Transverse colon (tissue), 4 donors: ENCODE results near the gene ZNF275. TPM values are rescaled to one million over a fixed set of nuclear protein-coding genes. Genes with fewer than 3 reads are reported as not detected.
"Not testable (repeated sequence)": the region's sequence is repeated elsewhere in the genome, so short reads cannot be mapped to it uniquely, and the experiment has no call there.

Source experiments
- DNase-seq: peaks from one replicate; pipeline ENCODE4 v3.0.0-alpha.2; 2019
- H3K27ac ChIP-seq, 4 donors: fragments of 200-600 bp; sonication (generic); 2 replicates each; pipeline ENCODE4 v1.5.1; 2016 to 2018; ENCODE audit warnings: inconsistent platforms in 4 of 4
- H3K27me3 ChIP-seq: fragments of 200-600 bp; sonication (generic); 2 replicates; pipeline ENCODE4 v1.5.1; 2017; ENCODE audit warnings: inconsistent platforms
- H3K36me3 ChIP-seq, 4 donors: fragments of 200-600 bp; sonication (generic); 2 replicates each; pipeline ENCODE4 v1.5.1; 2017 to 2019; ENCODE audit warnings: inconsistent platforms in 4 of 4
- H3K4me1 ChIP-seq, 4 donors: fragments of 200-600 bp; sonication (generic); 2 replicates each; pipeline ENCODE4 v1.5.1; 2017 to 2020; ENCODE audit warnings: inconsistent platforms in 4 of 4
- H3K4me3 ChIP-seq, 4 donors: fragments of 200-600 bp; sonication (generic); 1 replicate in 1 of 4; 2 replicates in 3 of 4; pipeline versions ENCODE4 v1.5.1 to v1.6.1; 2017 to 2019; ENCODE audit warnings: inconsistent platforms in 4 of 4
- H3K9me3 ChIP-seq, 2 donors: fragments of 200-600 bp; sonication (generic); 2 replicates each; pipeline ENCODE4 v1.5.1; 2017 to 2019; ENCODE audit warnings: inconsistent platforms in 2 of 2
- EP300 ChIP-seq: sonication (generic); formaldehyde crosslinking; IDR thresholded peaks from one replicate; pipeline ENCODE4 v1.6.1; 2017; ENCODE audit warnings: antibody characterized with exemption, low read depth
- POLR2A ChIP-seq: fragments of 450-650 bp; IDR thresholded peaks from one replicate; pipeline ENCODE4 v1.6.1; 2016; ENCODE audit warnings: antibody characterized with exemption, mild to moderate bottlenecking, moderate library complexity
- POLR2AphosphoS5 ChIP-seq, 3 donors: sonication (generic); formaldehyde crosslinking; IDR thresholded peaks; one replicate each; pipeline ENCODE4 v1.6.1; 2016; ENCODE audit warnings: antibody characterized with exemption in 3 of 3
- WGBS, 2 donors: methylation state at CpG; one replicate each; pipeline ENCODE4 v1.1.5; 2018; ENCODE audit warnings: low coverage in 1 of 2; 5-methylcytosine and 5-hydroxymethylcytosine counted together
- in situ Hi-C, 4 donors: fragments of 200-750 bp; cut with MboI; loops; one replicate each; pipeline versions ENCODE4 v1.15.0 to v1.15.1; 2017; ENCODE audit warnings: low sequenced_read_pairs in 3 of 4, low pct_ligation_motif_present in 1 of 4, low pct_unique_long_range_greater_than_20kb in 1 of 4
- intact Hi-C: fragments of 100-400 bp; cut with DNase I; formaldehyde crosslinking; loops from one replicate; pipeline ENCODE4 v1.15.1; 2023; ENCODE audit warnings: low total_unique reads
- total RNA-seq, 4 donors: library from RNA; depleted of rRNA; stranded (reverse); fragments of >200 nt; gene quantifications; one replicate each; pipeline ENCODE4 v1.1.0, GENCODE V29; 2016
- TF ChIP-seq, protein P1 (sequence below), 5 experiments: fragments of 200-600 bp in 3 of 5; fragments of 450-650 bp in 2 of 5; sonication (generic) in 3 of 5; IDR thresholded peaks; 1 replicate in 2 of 5; 2 replicates in 3 of 5; pipeline ENCODE4 v1.5.1; 2016 to 2017; ENCODE audit warnings: antibody characterized with exemption in 5 of 5, inconsistent platforms in 3 of 5, mild to moderate bottlenecking in 2 of 5, moderate library complexity in 1 of 5

Gene ZNF275
- total RNA-seq, 4 donors from 2014 or later, result 5.6 to 8.8 (median 7.1) TPM

DNA sequence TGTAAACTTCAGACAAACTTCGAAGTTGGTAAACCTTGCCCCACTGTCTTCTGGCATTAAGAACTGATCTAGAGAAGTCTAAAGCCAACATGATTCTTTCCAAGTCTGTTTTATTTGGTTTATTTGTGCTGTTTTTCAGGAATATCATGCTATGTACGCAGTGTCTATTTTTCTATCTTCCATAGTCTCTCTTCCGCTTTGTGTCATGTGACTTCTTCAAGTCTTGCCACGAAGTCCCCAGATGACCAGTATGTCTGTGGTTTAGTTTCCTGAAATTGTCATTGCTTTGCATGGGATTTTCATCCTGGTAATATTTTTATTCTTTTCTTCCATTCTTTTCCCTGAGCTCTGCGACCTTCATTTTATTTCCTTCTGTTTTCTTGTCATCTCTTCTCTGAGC is 52.1 kb downstream of the ZNF275 start:
- Histone ChIP-seq H3K4me3 (no peak overlapping the region), H3K36me3 (no peaks in the 10 kb centered on the region), H3K27me3 (no peaks in the 10 kb centered on the region), H3K9me3 (no peaks in the 10 kb centered on the region), H3K27ac (no peak overlapping the region), H3K4me1 (no peaks in the 10 kb centered on the region)
- no peak for DNase-seq
- intact Hi-C loops (no loop called here), in situ Hi-C loops (no loop called here)
- WGBS, 2 donors, result 73 to 75% methylated on average over 5 of the region's 5 CpGs
- no peak for TF ChIP-seq POLR2A
- TF ChIP-seq EP300, result no peak
- TF ChIP-seq POLR2AphosphoS5 (IDR thresholded peaks at IDR 0.05), result no peak
- TF ChIP-seq, protein P1, sequence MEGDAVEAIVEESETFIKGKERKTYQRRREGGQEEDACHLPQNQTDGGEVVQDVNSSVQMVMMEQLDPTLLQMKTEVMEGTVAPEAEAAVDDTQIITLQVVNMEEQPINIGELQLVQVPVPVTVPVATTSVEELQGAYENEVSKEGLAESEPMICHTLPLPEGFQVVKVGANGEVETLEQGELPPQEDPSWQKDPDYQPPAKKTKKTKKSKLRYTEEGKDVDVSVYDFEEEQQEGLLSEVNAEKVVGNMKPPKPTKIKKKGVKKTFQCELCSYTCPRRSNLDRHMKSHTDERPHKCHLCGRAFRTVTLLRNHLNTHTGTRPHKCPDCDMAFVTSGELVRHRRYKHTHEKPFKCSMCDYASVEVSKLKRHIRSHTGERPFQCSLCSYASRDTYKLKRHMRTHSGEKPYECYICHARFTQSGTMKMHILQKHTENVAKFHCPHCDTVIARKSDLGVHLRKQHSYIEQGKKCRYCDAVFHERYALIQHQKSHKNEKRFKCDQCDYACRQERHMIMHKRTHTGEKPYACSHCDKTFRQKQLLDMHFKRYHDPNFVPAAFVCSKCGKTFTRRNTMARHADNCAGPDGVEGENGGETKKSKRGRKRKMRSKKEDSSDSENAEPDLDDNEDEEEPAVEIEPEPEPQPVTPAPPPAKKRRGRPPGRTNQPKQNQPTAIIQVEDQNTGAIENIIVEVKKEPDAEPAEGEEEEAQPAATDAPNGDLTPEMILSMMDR (IDR thresholded peaks at IDR 0.05), result no peak

DNA sequence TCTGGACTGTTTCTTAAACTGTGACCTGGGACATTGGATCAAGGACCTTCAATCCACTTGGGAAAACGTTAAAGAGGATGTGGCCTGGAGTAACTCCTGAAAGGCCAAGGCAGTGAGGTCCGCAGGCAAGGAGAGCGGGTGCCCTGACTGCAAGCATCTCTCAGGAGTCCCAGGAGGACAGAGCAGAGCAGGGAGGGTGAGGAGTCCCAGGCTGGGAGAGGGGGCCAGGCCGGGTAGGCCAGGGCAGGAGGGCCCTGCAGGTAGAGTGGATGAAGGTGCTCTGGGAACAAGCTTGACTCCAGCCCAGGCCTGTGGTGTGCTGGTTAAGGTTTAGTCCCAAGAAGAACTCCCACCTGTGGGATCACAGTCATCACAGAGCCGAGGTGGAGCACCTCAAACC is 53.4 kb downstream of the ZNF275 start:
- no peaks in the 10 kb centered on the region for H3K4me1 ChIP-seq
- WGBS, 2 donors, result 20 to 68% methylated on average over 1 to 5 of the region's 5 CpGs
- TF ChIP-seq EP300 (no peak), POLR2A (no peak), POLR2AphosphoS5 (IDR thresholded peaks at IDR 0.05) (no peak)
- TF ChIP-seq, protein P1 (IDR thresholded peaks at IDR 0.05), result no peak
- intact Hi-C loops, result no loop called here
- DNase-seq, result no peak
- H3K4me3 ChIP-seq, result no peak overlapping the region
- no peak overlapping the region for H3K27ac ChIP-seq
- in situ Hi-C loops, result no loop called here
- no peaks in the 10 kb centered on the region for H3K9me3 ChIP-seq
- no peaks in the 10 kb centered on the region for H3K27me3 ChIP-seq
- no peaks in the 10 kb centered on the region for H3K36me3 ChIP-seq

DNA sequence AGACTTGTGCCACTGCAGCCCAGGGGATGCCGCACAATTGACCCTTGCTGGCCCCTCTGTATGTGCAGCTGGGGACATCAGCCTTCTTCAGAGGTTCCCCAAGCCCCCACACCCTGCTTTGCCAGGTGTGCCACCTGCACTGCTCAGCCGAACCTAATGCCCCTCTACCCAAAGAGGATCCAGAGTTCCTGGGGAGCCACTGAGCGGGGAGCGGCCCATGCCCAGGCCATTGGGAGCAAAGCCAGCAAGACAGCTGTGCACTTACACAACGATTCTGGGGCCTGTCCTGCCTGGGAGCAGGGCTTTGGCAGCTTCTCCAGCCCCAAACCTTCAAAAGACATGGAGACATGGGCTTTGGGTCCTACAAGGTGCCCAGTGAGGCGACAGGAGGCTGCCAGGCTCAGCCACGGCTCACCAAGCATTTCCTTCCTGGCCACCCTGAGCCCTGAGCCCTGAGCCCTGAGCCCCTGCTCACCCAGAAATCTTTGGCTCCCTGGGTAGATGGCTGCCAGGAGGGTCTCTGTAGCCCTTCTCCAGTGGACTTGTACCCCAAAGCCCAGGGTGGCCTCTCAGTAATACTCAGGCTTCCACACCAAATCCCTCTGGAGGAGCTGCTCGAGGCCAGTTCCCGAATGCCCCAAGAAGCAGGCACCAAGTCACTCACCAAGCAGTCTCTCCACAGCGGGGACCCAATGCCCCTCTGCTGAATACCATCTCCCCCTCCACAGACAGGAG is 54.2 kb downstream of the ZNF275 start:
- Histone ChIP-seq H3K27ac (no peak overlapping the region), H3K36me3 (no peaks in the 10 kb centered on the region), H3K27me3 (no peaks in the 10 kb centered on the region), H3K4me3 (no peak overlapping the region), H3K4me1 (no peaks in the 10 kb centered on the region), H3K9me3 (no peaks in the 10 kb centered on the region)
- 84% methylated on average over 5 of the region's 10 CpGs; no CpG with 5 or more reads in 1 of the 2 donors for WGBS, 2 donors
- intact Hi-C loops, result no loop called here
- DNase-seq, result no peak
- no peak for TF ChIP-seq POLR2AphosphoS5 (IDR thresholded peaks at IDR 0.05)
- TF ChIP-seq EP300, result no peak
- TF ChIP-seq, protein P1 (IDR thresholded peaks at IDR 0.05), result no peak
- no peak for TF ChIP-seq POLR2A
- in situ Hi-C loops, result no loop called here

DNA sequence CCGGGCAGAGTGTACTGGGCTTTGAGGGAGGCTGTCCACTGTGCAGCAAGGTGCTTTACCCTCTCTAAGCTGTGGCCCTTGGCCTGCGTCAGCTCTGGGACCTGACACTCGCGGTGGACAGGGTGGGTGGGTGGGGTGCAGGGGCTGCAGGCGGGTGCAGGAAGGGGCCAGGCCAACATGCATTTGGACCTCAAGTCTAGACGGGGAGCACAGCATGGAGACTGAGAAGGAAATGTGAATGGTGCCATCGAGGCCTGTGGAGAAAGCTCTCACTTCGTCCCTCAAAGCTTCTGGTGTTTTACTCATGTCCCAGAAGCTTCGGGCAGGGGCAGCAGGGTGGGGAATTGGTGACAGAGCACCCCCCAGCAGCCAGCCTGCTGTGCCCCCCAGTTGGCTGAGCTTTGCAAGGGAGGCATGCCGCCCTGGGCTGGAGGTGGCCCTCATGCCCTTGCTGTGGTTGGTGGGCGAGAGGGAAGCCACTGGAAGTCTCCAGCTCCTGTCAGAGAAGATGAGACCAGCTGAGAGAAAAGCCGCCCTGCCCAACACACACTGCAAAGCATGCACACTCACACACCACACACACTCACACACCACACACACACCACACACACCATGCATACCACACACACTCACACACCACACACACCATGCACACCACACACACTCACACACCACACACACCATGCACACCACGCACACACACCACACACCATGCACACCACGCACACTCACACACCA is 54.9 kb downstream of the ZNF275 start:
- Histone ChIP-seq H3K4me1 (no peaks in the 10 kb centered on the region), H3K4me3 (no peak overlapping the region), H3K27ac (no peak overlapping the region), H3K36me3 (no peaks in the 10 kb centered on the region), H3K27me3 (no peaks in the 10 kb centered on the region), H3K9me3 (no peaks in the 10 kb centered on the region)
- no peak for DNase-seq
- TF ChIP-seq, protein P1 (IDR thresholded peaks at IDR 0.05), result no peak
- TF ChIP-seq EP300 (no peak), POLR2A (no peak), POLR2AphosphoS5 (IDR thresholded peaks at IDR 0.05) (no peak)
- WGBS, 2 donors, result 85% methylated on average over 14 of the region's 14 CpGs; no CpG with 5 or more reads in 1 of the 2 donors
- in situ Hi-C loops (no loop called here), intact Hi-C loops (no loop called here)

DNA sequence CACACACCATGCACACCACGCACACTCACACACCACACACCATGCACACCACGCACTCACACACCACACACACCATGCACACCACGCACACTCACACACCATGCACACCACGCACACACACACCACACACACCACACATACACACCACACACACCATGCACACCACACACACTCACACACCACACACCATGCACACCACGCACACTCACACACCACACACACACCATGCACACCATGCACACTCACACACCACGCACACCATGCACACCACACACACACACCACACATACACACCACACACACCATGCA is 55.5 kb downstream of the ZNF275 start:
- H3K4me3 ChIP-seq, intact Hi-C loops, H3K27ac ChIP-seq, H3K36me3 ChIP-seq, DNase-seq, H3K9me3 ChIP-seq, H3K4me1 ChIP-seq, H3K27me3 ChIP-seq, in situ Hi-C loops: not testable (repeated sequence)
- 81% methylated on average over 6 of the region's 6 CpGs; no CpG with 5 or more reads in 1 of the 2 donors for WGBS, 2 donors
